ENCODE data around the gene MYL7.

GRCh38 chr7:44142028-44142427 is 896 bp upstream of the MYL7 start:
- TF ChIP-seq CTCF (IDR thresholded peaks at IDR 0.05) (no peak), POLR2A (IDR thresholded peaks at IDR 0.05) (no peak), POLR2AphosphoS5 (IDR thresholded peaks at IDR 0.05) (no peak)
